ENCODE results near the gene FNBP1.
"Not testable (repeated sequence)": the region's sequence is repeated elsewhere in the genome, so short reads cannot be mapped to it uniquely, and the experiment has no call there.

FNBP1 gene

DNA sequence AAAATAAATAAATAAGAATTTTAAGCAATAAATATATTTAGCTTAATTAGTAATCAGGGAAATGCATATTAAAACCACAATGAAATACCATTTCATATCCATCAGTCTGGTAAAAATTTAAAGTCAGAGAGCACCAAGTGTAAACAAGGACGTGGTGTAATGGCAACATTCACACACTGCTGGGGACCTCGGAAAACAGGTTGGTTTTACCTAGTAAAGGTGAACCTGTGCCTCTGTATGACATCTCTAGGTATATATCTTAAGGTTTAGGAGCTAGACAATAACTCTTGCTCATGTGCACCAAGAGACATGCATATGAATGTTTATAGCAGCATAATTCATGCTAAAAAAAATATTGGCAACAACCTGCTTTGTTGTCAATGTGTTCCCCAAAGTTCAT, 29.7 kb downstream of the FNBP1 start:
- no peak overlapping the region for H3K4me3 ChIP-seq (ENCODE audit: low read depth, low read length)
- no peak for DNase-seq (ENCODE audit: low read depth)
- TF ChIP-seq CTCF (IDR thresholded peaks at IDR 0.05; ENCODE audit: insufficient read depth, low read depth, low read length, missing control alignments) = no peak

DNA sequence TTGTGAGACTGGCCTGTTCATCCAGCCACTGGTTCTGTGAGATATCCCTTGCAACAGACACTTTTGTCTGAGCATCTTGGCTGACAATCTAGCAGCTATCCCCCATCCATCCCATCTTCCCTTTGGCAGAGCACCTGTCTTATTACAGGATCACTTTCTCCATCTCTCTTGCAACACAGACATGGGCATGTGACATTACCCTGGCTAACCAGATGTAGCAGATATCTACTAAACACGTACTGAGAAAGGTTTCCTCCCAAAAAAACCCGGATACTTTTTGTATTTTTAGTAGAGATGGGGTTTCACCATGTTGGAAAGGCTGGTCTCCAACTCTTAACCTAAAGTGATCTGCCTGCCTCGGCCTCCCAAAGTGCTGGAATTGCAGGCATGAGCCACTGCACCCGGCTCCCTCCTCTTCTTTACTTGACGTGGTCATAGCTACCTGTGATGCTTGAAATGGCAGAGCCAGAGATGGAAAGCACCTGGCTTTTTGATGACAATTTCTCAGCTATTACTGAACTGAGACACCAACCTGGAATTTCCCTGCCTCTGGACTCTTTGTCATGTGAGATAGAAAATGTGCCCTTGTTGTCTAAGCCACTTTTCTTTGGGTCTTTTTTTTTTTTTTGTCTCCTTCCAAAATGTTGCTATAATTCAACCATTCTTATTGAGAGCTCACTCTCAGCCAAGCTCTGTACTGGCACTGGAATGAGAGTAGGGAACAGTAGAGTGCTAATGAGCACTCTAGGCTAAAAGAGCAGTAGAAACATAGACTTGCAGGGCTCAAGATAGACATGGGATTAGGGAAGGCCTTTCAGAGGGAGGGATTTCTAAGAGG, 32.6 kb downstream of the FNBP1 start:
- DNase-seq (ENCODE audit: low read depth) = peak; percentile 89
- no peak for TF ChIP-seq CTCF (IDR thresholded peaks at IDR 0.05; ENCODE audit: insufficient read depth, low read depth, low read length, missing control alignments)
- peak overlapping the region; percentile 40 for H3K4me3 ChIP-seq (ENCODE audit: low read depth, low read length)

DNA sequence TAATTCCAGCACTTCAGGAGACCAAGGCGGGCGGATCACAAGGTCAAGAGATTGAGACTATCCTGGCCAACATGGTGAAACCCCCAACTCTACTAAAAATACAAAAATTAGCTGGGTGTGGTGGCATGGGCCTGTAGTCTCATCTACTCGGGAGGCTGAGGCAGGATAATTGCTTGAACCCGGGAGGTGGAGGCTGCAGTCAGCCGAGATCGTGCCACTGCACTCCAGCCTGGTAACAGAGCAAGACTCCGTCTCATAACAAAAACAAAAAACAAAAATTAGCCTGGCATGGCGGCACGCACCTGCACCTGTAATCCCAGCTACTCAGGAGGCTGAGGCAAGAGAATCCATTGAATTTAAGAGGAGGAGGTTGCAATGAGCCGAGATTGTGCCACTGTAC, 33.4 kb downstream of the FNBP1 start:
- DNase-seq (ENCODE audit: low read depth) = not testable (repeated sequence)
- peak overlapping the region; percentile 40 for H3K4me3 ChIP-seq (ENCODE audit: low read depth, low read length)

GRCh38 chr9:130008538-130008937, 34.5 kb downstream of the FNBP1 start:
- H3K4me3 ChIP-seq (ENCODE audit: low read depth, low read length) = peak overlapping the region; percentile 40
- no peak for TF ChIP-seq CTCF (IDR thresholded peaks at IDR 0.05; ENCODE audit: insufficient read depth, low read depth, low read length, missing control alignments)
- no peak for DNase-seq (ENCODE audit: low read depth)

GRCh38 chr9:130006952-130007351, 36.0 kb downstream of the FNBP1 start:
- peak overlapping the region; percentile 32 for H3K4me3 ChIP-seq (ENCODE audit: low read depth, low read length)

DNA sequence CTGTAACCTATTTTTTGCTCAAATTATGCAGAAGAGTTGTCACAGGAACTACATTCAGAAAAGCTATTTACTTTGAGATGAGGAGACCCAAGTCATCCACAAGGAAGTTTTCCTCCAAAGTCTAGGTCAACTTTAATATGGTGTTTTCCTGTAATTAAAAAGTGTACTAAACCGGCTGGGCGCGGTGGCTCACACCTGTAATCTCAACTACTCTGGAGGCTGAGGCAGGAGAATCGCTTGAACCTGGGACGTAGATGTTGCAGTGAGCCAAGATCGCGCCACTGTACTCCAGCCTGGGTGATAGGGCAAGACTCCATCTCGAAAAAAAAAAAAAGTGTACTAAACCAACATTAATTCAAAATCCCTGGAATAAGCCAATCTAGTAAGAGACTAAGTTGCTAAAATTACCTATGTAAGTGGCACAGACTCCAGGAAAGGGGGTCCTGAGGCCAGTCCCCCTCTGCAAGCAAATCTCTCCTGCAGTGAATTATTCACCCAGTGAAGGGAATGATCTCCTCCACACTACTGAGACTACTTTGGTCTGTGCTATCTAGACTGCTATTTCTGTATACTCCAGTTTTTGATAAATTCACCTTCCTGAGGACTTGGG, 38.9 kb downstream of the FNBP1 start:
- H3K4me3 ChIP-seq (ENCODE audit: low read depth, low read length) = peak overlapping the region; percentile 87
- no peak for TF ChIP-seq CTCF (IDR thresholded peaks at IDR 0.05; ENCODE audit: insufficient read depth, low read depth, low read length, missing control alignments)
- no peak for DNase-seq (ENCODE audit: low read depth)

More at GRCh38 chr9:130006952-130007351, 36.0 kb downstream of the FNBP1 start:
- not testable (repeated sequence) for DNase-seq (ENCODE audit: low read depth)

GRCh38 chr9:130002320-130002719, 40.7 kb downstream of the FNBP1 start:
- TF ChIP-seq CTCF (IDR thresholded peaks at IDR 0.05; ENCODE audit: insufficient read depth, low read depth, low read length, missing control alignments) = no peak
- H3K4me3 ChIP-seq (ENCODE audit: low read depth, low read length) = peak overlapping the region; percentile 87
- DNase-seq (ENCODE audit: low read depth) = peak; percentile 79

DNA sequence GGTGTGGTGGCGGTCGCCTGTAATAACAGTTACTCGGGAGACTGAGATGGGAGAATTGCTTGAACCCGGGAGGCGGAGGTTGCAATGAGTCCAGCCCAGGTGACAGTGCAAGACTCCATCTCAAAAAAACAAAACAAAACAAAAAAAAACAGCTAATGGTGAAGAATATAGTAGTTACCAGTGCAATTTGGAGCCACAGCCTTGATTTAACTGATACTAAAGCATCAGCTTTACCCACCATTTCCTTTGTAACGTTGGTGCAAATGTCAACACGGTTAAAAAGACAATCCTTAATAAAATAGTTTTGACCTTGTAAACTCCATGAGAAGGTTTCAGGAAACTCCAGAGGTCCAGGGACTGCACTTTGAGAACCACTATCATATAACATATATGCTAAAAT, 41.8 kb downstream of the FNBP1 start:
- no peak for TF ChIP-seq CTCF (IDR thresholded peaks at IDR 0.05; ENCODE audit: insufficient read depth, low read depth, low read length, missing control alignments)
- peak overlapping the region; percentile 87 for H3K4me3 ChIP-seq (ENCODE audit: low read depth, low read length)
- no peak for DNase-seq (ENCODE audit: low read depth)
